ENCODE measurements around the gene REEP6. TPM values are rescaled to one million over a fixed set of nuclear protein-coding genes. Genes with fewer than 3 reads are reported as not detected.

REEP6 gene
- total RNA-seq: 4.2 TPM

DNA sequence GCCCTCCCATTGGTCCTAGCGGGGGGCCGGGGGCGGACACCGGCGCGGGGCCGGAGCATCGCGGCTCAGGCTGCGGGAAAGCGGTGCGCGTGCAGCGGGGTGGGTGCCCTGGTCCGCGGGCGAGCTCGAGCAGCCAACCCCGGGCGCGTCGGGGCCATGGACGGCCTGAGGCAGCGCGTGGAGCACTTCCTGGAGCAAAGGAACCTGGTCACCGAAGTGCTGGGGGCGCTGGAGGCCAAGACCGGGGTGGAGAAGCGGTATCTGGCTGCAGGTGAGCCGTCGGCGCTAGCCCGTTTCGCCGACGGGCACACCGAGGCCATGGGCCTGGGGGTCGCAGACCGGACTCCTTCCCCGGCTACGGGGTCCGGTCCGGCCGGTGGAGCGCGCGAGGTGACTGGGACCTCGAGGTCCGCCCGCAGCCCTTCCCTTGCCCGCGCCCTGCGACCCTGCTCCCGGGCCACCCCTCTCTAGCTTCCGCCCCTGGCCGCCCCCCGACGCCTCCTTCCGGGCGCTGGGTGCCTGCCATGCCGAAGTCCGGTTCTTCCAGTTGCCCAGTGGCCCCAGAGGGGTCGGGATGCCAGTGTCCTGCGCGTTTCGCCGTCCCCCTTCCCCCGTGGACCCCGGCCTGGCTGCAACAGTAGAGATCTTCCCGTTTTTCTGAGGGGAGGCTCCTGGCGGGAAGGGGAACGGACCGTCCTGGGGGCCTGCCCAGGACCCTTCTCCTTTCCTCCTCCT, at the start of gene REEP6:
Gene REEP6 (plus strand): TSS at position 68 of the 735 bp plus-strand sequence. CDS start 89 bp downstream, at position 157.
- DNase-seq: no peak

DNA sequence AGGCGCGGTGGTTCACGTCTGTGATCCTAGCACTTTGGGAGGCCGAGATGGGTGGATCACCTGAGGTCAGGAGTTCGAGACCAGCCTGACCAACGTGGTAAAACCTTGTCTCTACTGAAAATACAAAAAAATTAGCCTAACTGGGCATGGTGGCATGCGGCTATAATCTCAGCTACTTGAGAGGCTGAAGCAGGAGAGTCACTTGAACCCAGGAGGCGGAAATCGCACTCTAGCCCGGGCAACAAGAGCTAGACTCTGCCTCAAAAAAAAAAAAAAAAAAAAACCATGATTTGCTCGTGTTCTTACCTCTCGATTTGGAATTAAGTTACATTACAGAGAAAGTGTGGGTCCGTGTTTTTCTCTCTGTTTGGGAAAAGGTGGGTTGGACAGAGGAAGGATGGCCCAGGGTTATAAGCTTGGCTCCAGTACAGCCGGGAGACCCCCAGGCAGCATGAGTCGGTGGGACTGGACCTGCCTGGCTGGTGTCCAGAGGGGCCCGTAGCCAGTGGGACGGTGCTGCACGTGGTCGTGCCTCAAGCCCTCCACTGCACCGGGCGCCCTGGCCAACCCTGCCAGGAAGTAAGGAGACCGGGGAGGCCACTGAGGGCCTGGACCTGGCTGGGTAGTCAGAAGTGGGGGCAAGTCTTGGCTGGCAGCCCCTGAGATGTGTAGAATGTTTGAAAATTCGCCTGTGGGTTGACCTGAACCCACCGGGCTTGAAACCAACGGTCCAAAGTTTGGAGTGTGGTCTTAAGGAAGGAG, 49.1 kb upstream of the REEP6 start:
- no peak for DNase-seq

GRCh38 chr19:1445185-1445931, 45.6 kb upstream of the REEP6 start:
- peak; percentile 73 for DNase-seq

- peak; percentile 58 for DNase-seq
These were observed 44.9 kb upstream of the REEP6 start for GRCh38 chr19:1445932-1446712.

DNA sequence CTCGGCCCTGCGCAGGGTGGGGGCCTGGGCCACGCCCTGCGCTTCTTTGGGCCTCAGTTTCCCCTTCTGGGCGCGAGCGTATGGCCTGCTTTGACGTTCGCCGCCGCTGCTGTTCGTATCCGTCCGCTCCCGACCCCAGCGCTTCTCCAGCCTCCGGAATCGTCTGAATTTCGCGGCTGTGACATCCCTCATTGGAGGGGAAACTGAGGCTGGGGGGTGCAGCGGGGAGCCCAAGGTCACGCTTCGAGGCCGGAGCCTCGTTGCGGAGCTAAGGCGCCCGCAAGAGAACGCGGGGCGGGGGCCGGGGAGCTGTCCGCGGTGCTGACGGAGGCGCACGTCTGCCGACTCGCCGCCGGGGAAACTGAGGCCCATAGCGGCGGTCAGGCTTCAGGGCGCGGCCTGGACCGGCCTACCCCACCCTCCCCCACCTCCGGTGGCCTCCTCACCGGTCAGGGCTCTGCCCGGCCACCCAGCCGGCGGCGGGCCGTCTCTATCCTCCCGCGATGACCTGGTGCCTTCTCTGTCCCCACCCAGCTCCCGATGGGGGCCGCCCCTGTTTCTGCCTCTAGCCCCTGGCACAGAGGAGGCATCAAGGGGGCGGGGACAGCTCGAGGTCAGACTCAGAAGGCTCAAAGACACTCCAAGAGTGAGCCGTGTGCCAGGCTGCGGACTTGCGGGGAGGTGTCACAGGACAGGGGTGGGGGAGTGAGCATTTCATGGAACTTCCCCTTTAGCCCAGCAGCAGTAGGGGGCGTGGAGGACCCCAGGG, 44.1 kb upstream of the REEP6 start:
- no peak for DNase-seq

- no peak for DNase-seq
These were observed 43.5 kb upstream of the REEP6 start for GRCh38 chr19:1447504-1447903.

- no peak for DNase-seq
These were observed 43.0 kb upstream of the REEP6 start for GRCh38 chr19:1447944-1448343.

GRCh38 chr19:1449467-1450442, 41.2 kb upstream of the REEP6 start, which contains the start of gene APC2:
Gene APC2, plus strand, starts transcription at chr19:1450121. Its CDS starts 2,881 bp downstream, at chr19:1453002.
- peak; percentile 55 for DNase-seq

- no peak for DNase-seq
These were observed 39.9 kb upstream of the REEP6 start for GRCh38 chr19:1450735-1451731.

DNA sequence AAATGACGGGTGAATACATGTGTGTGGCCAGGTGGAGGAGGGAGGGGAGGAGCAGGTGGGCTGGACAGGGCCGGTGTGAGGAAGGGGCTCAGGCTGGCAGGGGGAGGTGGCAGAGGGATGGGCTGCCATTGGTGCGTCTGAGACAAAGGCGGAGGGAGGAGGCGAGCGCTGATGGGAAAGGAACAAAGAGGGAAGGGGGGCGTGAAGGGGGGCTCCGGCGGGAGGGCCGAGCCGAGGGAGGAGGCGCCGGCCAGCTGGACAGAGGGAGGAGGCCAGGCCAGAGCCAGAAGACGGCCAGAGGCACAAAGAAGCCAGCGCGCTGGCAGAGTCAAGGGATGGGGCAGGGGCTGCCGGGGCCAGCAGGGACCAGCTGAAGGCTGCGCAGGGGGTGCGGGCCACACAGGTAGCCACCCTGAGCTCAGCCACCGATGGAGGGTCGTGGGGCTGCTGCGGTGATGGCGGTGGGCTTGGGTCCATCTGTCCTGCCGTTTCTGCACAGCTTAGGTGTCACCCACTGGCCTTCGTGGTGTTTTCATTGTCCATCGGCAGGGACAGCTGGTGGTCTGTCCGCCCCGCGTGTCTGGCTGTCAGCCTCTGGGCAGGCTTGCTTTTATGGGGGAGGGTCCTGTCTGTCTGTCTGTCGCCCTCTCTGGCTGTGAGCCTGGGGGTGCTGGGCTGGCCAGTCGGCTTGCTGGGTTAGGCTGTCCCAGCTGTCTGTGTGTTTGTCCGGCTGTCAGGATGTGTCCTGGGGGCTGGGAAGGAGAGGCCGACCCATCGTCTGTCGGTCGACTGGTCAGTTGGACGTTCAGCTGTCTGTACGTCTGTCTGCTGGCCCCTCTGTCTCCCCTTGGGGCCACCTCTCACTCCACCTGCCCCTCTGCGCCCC, 38.8 kb upstream of the REEP6 start:
- no peak for DNase-seq

GRCh38 chr19:1452802-1453524, 38.0 kb upstream of the REEP6 start:
- no peak for DNase-seq

GRCh38 chr19:1453525-1454364, 37.2 kb upstream of the REEP6 start:
- DNase-seq: peak; percentile 35

DNA sequence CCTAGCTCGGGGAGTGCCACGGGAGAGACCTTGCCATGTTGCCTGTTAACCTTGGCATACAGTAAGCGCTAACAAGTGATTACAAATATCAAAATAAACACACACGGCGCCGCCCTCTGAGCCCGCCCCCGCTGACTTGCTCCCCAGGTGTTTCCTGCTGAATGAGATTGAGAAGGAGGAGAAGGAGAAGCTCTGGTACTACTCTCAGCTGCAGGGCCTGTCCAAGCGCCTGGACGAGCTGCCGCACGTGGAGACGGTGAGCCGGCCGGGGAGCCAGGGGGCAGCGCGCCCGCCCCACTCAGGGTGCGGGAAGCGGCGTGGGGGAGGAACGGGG, 36.0 kb upstream of the REEP6 start:
- no peak for DNase-seq

- peak; percentile 41 for DNase-seq
These were observed 35.5 kb upstream of the REEP6 start for GRCh38 chr19:1455336-1456120.

Data from tongue (tissue), 2 donors.